Measurements from ENCODE around the gene INTS1.

DNA sequence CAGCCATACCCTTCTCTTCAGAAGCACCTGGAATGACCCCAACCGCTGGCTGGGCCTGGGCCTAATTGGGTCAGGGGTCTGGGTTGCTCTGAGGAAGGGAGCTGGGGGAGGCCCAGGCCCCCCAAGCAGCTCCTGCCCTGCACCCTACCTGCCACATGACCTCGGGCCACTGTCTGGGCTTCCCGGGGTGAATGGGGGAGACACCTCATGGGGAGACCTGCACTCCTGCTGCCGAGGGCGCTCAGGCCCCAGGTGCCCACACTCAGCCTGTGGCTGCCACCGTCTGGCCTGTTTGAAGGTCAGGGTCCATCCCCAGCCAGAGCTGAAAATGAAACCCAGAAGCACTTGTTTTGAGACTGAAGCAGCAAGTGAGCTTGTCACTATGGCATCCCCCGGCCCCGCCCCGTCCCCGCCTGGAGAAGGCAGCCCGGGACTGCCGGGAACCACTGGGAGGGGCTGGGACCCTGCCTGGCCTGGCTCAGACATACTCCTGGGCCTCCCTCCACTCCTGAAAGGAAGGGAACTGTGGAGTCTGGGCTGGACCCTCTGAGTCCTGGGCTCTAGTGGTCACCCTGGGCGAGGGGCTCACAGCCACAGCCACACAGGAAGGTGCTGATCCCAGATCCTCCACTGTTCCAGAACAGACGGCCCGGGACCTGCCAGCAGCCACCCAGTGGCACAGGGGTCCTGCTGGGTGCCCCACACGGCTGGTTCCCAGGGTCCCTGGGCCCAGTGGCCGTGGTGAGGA, 37.5 kb downstream of the INTS1 start:
- TF ChIP-seq, protein P1, sequence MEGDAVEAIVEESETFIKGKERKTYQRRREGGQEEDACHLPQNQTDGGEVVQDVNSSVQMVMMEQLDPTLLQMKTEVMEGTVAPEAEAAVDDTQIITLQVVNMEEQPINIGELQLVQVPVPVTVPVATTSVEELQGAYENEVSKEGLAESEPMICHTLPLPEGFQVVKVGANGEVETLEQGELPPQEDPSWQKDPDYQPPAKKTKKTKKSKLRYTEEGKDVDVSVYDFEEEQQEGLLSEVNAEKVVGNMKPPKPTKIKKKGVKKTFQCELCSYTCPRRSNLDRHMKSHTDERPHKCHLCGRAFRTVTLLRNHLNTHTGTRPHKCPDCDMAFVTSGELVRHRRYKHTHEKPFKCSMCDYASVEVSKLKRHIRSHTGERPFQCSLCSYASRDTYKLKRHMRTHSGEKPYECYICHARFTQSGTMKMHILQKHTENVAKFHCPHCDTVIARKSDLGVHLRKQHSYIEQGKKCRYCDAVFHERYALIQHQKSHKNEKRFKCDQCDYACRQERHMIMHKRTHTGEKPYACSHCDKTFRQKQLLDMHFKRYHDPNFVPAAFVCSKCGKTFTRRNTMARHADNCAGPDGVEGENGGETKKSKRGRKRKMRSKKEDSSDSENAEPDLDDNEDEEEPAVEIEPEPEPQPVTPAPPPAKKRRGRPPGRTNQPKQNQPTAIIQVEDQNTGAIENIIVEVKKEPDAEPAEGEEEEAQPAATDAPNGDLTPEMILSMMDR (IDR thresholded peaks at IDR 0.05) = no peak
- TF ChIP-seq POLR2A (IDR thresholded peaks at IDR 0.05) = no peak

Data from testis (tissue), 2 donors.